CD8-positive, alpha-beta memory T cell (primary cell): ENCODE measurements around the gene FBXL2. TPM values are rescaled to one million over a fixed set of nuclear protein-coding genes. Genes with fewer than 3 reads are reported as not detected.

ENCODE experiments used
- CTCF ChIA-PET: fragments of 350-600 bp; sonication (Branson Sonifier 250); formaldehyde crosslinking; loops from one replicate; lab custom pipeline; 2021; ENCODE audit warnings: antibody characterized with exemption; lab: Charles Lee
- POLR2A ChIA-PET: fragments of 350-600 bp; sonication (Branson Sonifier 250); formaldehyde crosslinking; loops from one replicate; lab custom pipeline; 2021; ENCODE audit warnings: antibody characterized with exemption; lab: Charles Lee
- DNase-seq, 5 donors: peaks; one replicate each; pipeline versions ENCODE4 v3.0.0 to v3.0.0-alpha.2; 2020 to 2022; ENCODE audit warnings: mixed read lengths in 1 of 5
- H3K27ac ChIP-seq: one replicate; pipeline ENCODE4 v1.7.0; 2013; ENCODE audit warnings: low read depth, mild to moderate bottlenecking, low read length, moderate library complexity
- H3K27me3 ChIP-seq: 2 replicates; pipeline ENCODE4 v1.7.0; 2013; ENCODE audit warnings: low read length, mild to moderate bottlenecking; ENCODE audit not compliant: insufficient read depth, poor library complexity, severe bottlenecking
- H3K36me3 ChIP-seq: 2 replicates; pipeline ENCODE4 v1.7.0; 2013; ENCODE audit warnings: mild to moderate bottlenecking, low read length, moderate library complexity; ENCODE audit not compliant: insufficient read depth
- H3K4me1 ChIP-seq: 2 replicates; pipeline ENCODE4 v1.7.0; 2013; ENCODE audit warnings: mild to moderate bottlenecking, low read length, moderate library complexity; ENCODE audit not compliant: insufficient read depth
- H3K4me3 ChIP-seq: 2 replicates; pipeline ENCODE4 v1.7.0; 2013; ENCODE audit warnings: mild to moderate bottlenecking, low read length
- H3K9me3 ChIP-seq: 2 replicates; pipeline ENCODE4 v1.7.0; 2013; ENCODE audit warnings: mild to moderate bottlenecking, low read length
- H3K27ac Mint-ChIP-seq, 8 donors: one replicate each; pipeline ENCODE4 v1.8.0; 2020 to 2021; ENCODE audit warnings: mixed read lengths in 8 of 8, mild to moderate bottlenecking in 6 of 8, inconsistent platforms in 3 of 8, moderate library complexity in 3 of 8
- H3K27me3 Mint-ChIP-seq, 2 donors: one replicate each; pipeline ENCODE4 v1.8.0; 2020 to 2021; ENCODE audit warnings: mixed read lengths in 2 of 2, mild to moderate bottlenecking in 1 of 2, moderate library complexity in 1 of 2
- H3K36me3 Mint-ChIP-seq, 3 donors: one replicate each; pipeline ENCODE4 v1.8.0; 2020 to 2021; ENCODE audit warnings: mixed read lengths in 3 of 3, inconsistent platforms in 1 of 3, mild to moderate bottlenecking in 1 of 3
- H3K4me1 Mint-ChIP-seq, 3 donors: one replicate each; pipeline ENCODE4 v1.8.0; 2020 to 2021; ENCODE audit warnings: mixed read lengths in 3 of 3, inconsistent platforms in 1 of 3, mild to moderate bottlenecking in 1 of 3
- H3K4me3 Mint-ChIP-seq, 7 donors: one replicate each; pipeline ENCODE4 v1.8.0; 2020 to 2021; ENCODE audit warnings: mixed read lengths in 7 of 7, mild to moderate bottlenecking in 6 of 7, moderate library complexity in 4 of 7, inconsistent platforms in 2 of 7
- H3K9me3 Mint-ChIP-seq, 5 donors: one replicate each; pipeline ENCODE4 v1.8.0; 2020 to 2022; ENCODE audit warnings: mixed read lengths in 5 of 5, mild to moderate bottlenecking in 3 of 5, moderate library complexity in 2 of 5, inconsistent platforms in 1 of 5
- polyA plus RNA-seq: library from polyadenylated mRNA; unstranded; fragments of 300-500 nt; fragmentation: Illumina TruSeq; gene quantifications from one replicate; pipeline ENCODE4 v1.2.3, GENCODE V29; 2021
- total RNA-seq, 2 experiments: library from RNA; stranded (reverse); gene quantifications; one replicate each; pipeline ENCODE4 v1.2.3, GENCODE V29; 2021

FBXL2 gene
- total and polyA plus RNA-seq, 3 experiments from 2014 or later: not detected

DNA sequence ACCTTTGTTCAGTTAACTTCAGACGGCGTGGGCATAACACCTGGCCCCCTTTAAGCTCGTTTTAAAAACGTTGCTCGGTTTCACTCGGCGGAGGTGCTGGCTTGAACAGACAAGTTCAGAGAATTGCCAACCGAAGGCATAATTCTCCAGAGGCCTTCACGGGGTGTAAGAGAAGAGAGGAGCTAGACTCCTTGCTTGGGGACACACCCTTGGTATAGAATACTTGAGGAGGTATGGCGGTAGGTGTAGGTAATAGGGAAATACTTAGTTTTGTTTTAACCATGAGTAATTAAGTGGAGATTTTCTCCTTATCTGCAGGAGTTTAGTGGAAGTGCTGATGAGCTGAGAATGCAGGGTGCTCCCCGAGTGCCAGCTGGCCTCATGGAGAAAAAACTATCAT is 921 bp downstream of the FBXL2 start:
- peaks cover 0 to 9% (median 3%) of the 10 kb centered on the region in 5 donors for H3K9me3 Mint-ChIP-seq
- H3K4me3 ChIP-seq: no peak overlapping the region
- H3K4me3 Mint-ChIP-seq: peak overlapping the region in 5 of 7 donors; percentile 1 to 46 (median 32)
- no peaks in the 10 kb centered on the region for H3K9me3 ChIP-seq
- H3K36me3 ChIP-seq: no peaks in the 10 kb centered on the region
- peaks cover 37 to 59% of the 10 kb centered on the region in 2 donors for H3K27me3 Mint-ChIP-seq
- H3K4me1 ChIP-seq: no peaks in the 10 kb centered on the region
- H3K27ac Mint-ChIP-seq: peak overlapping the region in 1 of 8 donors; percentile 43
- H3K36me3 Mint-ChIP-seq: peaks cover 0 to 8% (median 0%) of the 10 kb centered on the region in 3 donors
- ChIA-PET POLR2A (no interaction called here), CTCF (no interaction called here)
- DNase-seq: no peak
- H3K27ac ChIP-seq: no peak overlapping the region
- peaks cover 5% of the 10 kb centered on the region for H3K27me3 ChIP-seq
- peaks cover 6 to 11% (median 7%) of the 10 kb centered on the region in 3 donors for H3K4me1 Mint-ChIP-seq

DNA sequence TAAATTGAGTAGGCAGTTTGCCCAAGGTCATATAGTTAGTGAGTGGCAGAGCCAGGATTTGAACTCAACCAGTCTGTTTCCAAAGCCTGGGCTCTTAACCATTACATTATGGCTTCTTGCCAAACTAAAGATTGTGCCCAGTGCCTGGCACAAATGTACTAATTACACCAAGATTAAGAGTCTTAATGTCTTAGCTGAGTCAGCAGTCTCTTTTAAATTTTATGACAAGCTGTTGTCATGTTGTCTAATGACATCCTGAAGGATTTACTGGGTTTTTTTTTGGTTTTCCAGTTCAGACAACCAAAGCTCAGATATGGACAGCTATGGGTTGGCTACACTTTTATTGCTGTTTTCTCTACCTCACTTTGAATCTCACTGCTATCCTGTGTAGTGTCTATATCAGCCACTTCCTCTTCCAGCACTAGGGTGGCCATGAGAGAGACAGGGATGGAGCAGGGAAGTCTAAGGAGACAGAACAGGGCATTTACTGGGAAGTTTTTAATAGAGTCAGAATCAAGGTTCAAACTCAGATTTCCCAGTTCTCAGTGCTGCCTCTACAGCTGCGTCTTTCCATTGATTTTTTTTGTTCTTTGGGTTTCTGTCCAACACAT is 10.5 kb downstream of the FBXL2 start:
- Mint-ChIP-seq H3K4me3 (no peak overlapping the region), H3K36me3 (peaks cover 0 to 6% (median 2%) of the 10 kb centered on the region in 3 donors), H3K4me1 (no peaks in the 10 kb centered on the region), H3K9me3 (peaks cover 4 to 32% (median 23%) of the 10 kb centered on the region in 5 donors), H3K27me3 (peaks cover 24 to 45% of the 10 kb centered on the region in 2 donors), H3K27ac (no peak overlapping the region)
- Histone ChIP-seq H3K4me3 (no peak overlapping the region), H3K36me3 (no peaks in the 10 kb centered on the region), H3K27me3 (peaks cover 4% of the 10 kb centered on the region), H3K4me1 (no peaks in the 10 kb centered on the region), H3K9me3 (no peaks in the 10 kb centered on the region), H3K27ac (no peak overlapping the region)
- CTCF ChIA-PET: no interaction called here
- DNase-seq: no peak
- POLR2A ChIA-PET: no interaction called here

DNA sequence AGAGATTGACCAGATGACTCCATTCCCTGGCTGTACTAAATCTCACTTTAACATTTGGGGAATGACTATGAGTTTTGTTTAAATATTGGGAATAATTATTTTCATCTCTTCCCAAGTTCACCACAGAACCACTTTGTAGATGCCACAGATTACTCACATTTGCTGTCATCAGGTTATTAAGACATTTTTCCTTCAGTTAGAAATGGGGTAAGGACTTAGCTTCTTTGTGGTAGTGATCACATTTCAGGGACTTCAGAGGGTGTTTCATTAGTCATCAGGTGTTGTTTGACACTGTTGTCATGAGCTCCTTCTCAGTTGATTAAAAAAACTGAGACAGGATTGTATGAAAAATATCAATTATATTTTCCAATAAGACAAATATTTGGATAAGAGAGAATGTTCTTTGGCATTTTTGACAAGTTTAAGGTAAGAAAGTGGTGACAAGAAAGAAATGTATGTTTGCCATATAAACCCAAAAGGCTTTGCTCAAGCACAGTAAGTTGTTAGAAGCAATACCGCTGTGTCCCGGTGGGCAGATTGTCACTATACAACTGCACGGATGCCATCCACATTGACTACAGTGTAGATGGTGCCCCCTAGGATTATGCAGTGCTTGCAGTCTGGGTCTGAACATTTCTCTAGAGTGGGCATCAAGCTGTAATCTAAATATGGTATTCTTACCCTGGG is 22.3 kb downstream of the FBXL2 start:
- H3K27me3 Mint-ChIP-seq: peaks cover 1 to 3% of the 10 kb centered on the region in 2 donors
- Histone ChIP-seq H3K4me3 (no peak overlapping the region), H3K27ac (no peak overlapping the region), H3K9me3 (no peaks in the 10 kb centered on the region), H3K27me3 (no peaks in the 10 kb centered on the region), H3K4me1 (no peaks in the 10 kb centered on the region), H3K36me3 (no peaks in the 10 kb centered on the region)
- peaks cover 0 to 2% (median 0%) of the 10 kb centered on the region in 5 donors for H3K9me3 Mint-ChIP-seq
- no peak overlapping the region for H3K27ac Mint-ChIP-seq
- H3K4me1 Mint-ChIP-seq: no peaks in the 10 kb centered on the region
- DNase-seq: no peak
- no peak overlapping the region for H3K4me3 Mint-ChIP-seq
- POLR2A ChIA-PET: no interaction called here
- CTCF ChIA-PET: interaction anchor here (0.6 kb wide), 1 partner anchor 71 kb away, joined by 3 read pairs; no protein-coding TSS in a partner anchor
- no peaks in the 10 kb centered on the region for H3K36me3 Mint-ChIP-seq

DNA sequence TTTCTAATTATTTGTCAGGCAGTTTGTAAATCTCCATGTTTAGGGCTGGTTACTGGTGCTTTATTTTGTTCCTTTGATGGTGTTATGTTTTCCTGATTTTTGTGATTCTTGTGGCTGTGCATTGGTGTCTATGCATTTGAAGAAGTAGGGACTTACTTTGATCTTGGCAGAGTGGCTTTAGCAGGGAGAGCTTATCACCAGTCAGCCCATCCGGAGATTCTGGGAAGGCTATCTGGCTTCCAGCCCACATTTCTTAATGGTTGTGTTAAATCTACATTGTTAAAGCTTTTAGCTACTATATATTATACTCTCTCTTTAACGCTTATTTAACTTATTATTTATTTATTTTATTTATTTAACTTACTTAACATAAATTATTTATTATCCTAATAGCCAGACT is 35.1 kb downstream of the FBXL2 start:
- Mint-ChIP-seq H3K4me3 (no peak overlapping the region), H3K27me3 (peaks cover 13 to 33% of the 10 kb centered on the region in 2 donors), H3K36me3 (peaks cover 0 to 5% (median 0%) of the 10 kb centered on the region in 3 donors), H3K4me1 (no peaks in the 10 kb centered on the region), H3K9me3 (peaks cover 10 to 14% (median 13%) of the 10 kb centered on the region in 5 donors), H3K27ac (no peak overlapping the region)
- Histone ChIP-seq H3K4me1 (no peaks in the 10 kb centered on the region), H3K27ac (no peak overlapping the region), H3K36me3 (no peaks in the 10 kb centered on the region), H3K9me3 (no peaks in the 10 kb centered on the region), H3K4me3 (no peak overlapping the region), H3K27me3 (no peaks in the 10 kb centered on the region)
- ChIA-PET CTCF (no interaction called here), POLR2A (no interaction called here)
- no peak for DNase-seq

DNA sequence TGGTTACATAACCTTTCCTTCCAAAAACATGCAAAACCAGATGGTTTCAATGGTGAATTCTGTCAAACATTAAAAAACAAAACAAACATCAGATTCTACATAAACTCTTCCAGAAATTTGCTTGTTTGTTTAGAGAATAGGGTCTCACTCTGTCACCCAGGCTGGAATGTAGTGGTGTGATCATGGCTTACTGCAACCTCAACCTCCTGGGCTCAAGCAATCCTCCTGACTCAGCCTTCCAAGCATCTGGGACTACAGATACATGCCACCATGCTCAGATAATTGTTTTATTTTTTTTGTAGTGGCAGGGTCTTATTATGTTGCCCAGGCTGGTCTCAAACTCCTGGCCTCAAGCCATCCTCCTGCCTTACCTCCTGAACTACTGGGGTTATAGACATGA is 36.1 kb downstream of the FBXL2 start:
- ChIA-PET CTCF (no interaction called here), POLR2A (no interaction called here)
- no peak overlapping the region for H3K4me3 ChIP-seq
- no peaks in the 10 kb centered on the region for H3K36me3 ChIP-seq
- peaks cover 13 to 35% of the 10 kb centered on the region in 2 donors for H3K27me3 Mint-ChIP-seq
- no peaks in the 10 kb centered on the region for H3K27me3 ChIP-seq
- peaks cover 0 to 5% (median 0%) of the 10 kb centered on the region in 3 donors for H3K36me3 Mint-ChIP-seq
- peaks cover 0 to 5% (median 2%) of the 10 kb centered on the region in 3 donors for H3K4me1 Mint-ChIP-seq
- H3K27ac ChIP-seq: no peak overlapping the region
- no peaks in the 10 kb centered on the region for H3K4me1 ChIP-seq
- no peak overlapping the region for H3K4me3 Mint-ChIP-seq
- no peaks in the 10 kb centered on the region for H3K9me3 ChIP-seq
- peaks cover 10 to 14% (median 13%) of the 10 kb centered on the region in 5 donors for H3K9me3 Mint-ChIP-seq
- H3K27ac Mint-ChIP-seq: no peak overlapping the region
- no peak for DNase-seq

DNA sequence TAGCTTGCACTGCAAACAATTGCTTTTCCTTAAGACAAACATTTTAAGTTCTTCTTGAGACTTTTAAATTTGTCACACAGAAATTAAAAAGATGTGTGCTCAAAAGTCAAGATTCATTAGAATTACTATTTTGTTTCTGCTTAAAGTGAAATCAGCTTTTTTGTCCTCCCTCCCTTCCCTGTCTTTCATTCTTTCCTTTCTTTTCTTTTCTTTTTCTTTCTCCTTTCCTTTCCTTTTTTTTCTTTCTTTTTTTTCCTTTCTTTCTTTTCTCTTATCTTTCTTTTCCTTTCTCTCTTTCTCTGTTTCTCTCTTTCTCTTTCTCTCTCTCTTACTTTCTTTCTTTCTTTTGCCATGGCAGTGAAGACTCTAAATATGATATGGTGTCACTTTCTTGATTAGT is 37.8 kb downstream of the FBXL2 start:
- Mint-ChIP-seq H3K4me3 (no peak overlapping the region), H3K36me3 (peaks cover 0 to 5% (median 0%) of the 10 kb centered on the region in 3 donors), H3K4me1 (peaks cover 0 to 7% (median 2%) of the 10 kb centered on the region in 3 donors), H3K27me3 (peaks cover 12 to 41% of the 10 kb centered on the region in 2 donors), H3K27ac (no peak overlapping the region), H3K9me3 (peaks cover 10 to 13% (median 11%) of the 10 kb centered on the region in 5 donors)
- H3K4me1 ChIP-seq: no peaks in the 10 kb centered on the region
- POLR2A ChIA-PET: no interaction called here
- no peaks in the 10 kb centered on the region for H3K27me3 ChIP-seq
- no peaks in the 10 kb centered on the region for H3K9me3 ChIP-seq
- CTCF ChIA-PET: no interaction called here
- DNase-seq: no peak
- H3K36me3 ChIP-seq: no peaks in the 10 kb centered on the region
- H3K27ac ChIP-seq: no peak overlapping the region
- H3K4me3 ChIP-seq: no peak overlapping the region

DNA sequence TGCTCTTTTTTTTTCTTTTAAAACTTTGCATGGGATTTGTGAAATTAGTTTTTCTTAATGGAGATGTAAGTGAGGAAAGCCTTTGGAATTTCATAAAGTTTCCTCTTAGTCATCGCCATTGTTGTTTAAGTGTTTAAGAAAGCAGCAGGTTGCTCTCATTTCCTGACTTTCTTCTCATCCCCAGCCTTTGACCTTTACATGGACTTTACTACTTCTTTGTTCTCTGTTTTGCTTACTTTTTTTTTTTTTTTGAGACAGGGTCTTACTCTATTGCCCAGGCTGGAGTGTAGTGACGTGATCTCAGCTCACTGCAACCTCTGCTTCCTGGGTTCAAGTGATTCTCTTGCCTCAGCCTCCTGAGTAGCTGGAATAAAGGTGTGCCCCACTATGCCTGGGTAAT is 38.6 kb downstream of the FBXL2 start:
- POLR2A ChIA-PET: no interaction called here
- no peaks in the 10 kb centered on the region for H3K36me3 ChIP-seq
- H3K27me3 Mint-ChIP-seq: peaks cover 12 to 44% of the 10 kb centered on the region in 2 donors
- H3K36me3 Mint-ChIP-seq: peaks cover 0 to 5% (median 0%) of the 10 kb centered on the region in 3 donors
- no peaks in the 10 kb centered on the region for H3K9me3 ChIP-seq
- peaks cover 7 to 11% (median 10%) of the 10 kb centered on the region in 5 donors for H3K9me3 Mint-ChIP-seq
- H3K27me3 ChIP-seq: no peaks in the 10 kb centered on the region
- DNase-seq: no peak
- H3K27ac ChIP-seq: no peak overlapping the region
- H3K4me1 ChIP-seq: no peaks in the 10 kb centered on the region
- no peak overlapping the region for H3K27ac Mint-ChIP-seq
- CTCF ChIA-PET: no interaction called here
- no peak overlapping the region for H3K4me3 ChIP-seq
- peaks cover 0 to 7% (median 2%) of the 10 kb centered on the region in 3 donors for H3K4me1 Mint-ChIP-seq
- H3K4me3 Mint-ChIP-seq: no peak overlapping the region

DNA sequence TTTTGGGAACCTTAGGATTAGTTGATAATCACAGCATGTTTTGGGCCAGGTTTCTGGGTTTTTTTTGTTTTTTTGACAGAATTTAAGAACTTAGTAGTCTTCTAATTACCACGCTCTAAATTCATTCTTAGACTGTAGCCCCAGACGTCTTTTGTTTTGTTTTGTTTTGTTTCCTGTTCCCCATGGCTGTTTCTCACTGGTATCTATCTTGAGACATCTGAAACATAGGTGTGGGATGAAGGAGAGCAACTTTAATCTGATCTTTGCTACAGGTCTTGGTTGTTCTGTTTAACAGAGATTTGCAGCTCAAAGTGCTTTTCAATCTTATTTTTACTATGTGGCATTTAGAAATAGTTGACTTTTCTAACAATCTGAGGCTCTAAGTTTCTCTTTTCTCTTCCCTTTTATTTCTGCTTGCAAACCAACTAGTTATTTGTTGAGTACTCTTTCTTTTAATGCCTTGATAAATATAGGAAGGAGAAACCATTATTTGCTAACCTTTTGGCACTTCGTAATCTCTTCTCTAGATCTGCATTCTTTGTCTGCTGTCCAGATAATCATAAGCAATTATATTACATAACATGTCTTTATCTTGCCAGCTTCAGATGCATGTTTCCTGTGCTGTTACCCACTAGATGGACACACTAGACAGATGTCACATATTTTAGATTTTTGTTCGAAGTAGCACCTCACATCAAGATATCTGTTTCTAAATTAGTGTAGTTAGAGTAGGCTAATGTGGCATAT is 40.9 kb downstream of the FBXL2 start:
- POLR2A ChIA-PET: no interaction called here

More for the DNA sequence above, 40.9 kb downstream of the FBXL2 start:
- no peaks in the 10 kb centered on the region for H3K4me1 ChIP-seq
- no peaks in the 10 kb centered on the region for H3K9me3 ChIP-seq
- CTCF ChIA-PET: no interaction called here
- Mint-ChIP-seq H3K9me3 (peaks cover 0 to 2% (median 0%) of the 10 kb centered on the region in 5 donors), H3K4me3 (no peak overlapping the region), H3K27ac (no peak overlapping the region), H3K36me3 (no peaks in the 10 kb centered on the region), H3K27me3 (peaks cover 11 to 44% of the 10 kb centered on the region in 2 donors), H3K4me1 (peaks cover 0 to 7% (median 2%) of the 10 kb centered on the region in 3 donors)
- H3K27ac ChIP-seq: no peak overlapping the region
- no peak for DNase-seq
- H3K27me3 ChIP-seq: no peaks in the 10 kb centered on the region
- H3K4me3 ChIP-seq: no peak overlapping the region
- no peaks in the 10 kb centered on the region for H3K36me3 ChIP-seq
